Measurements from ENCODE around the gene TMEFF1.
"Not testable (repeated sequence)": the region's sequence is repeated elsewhere in the genome, so short reads cannot be mapped to it uniquely, and the experiment has no call there.

The TMEFF1 gene, protein sequence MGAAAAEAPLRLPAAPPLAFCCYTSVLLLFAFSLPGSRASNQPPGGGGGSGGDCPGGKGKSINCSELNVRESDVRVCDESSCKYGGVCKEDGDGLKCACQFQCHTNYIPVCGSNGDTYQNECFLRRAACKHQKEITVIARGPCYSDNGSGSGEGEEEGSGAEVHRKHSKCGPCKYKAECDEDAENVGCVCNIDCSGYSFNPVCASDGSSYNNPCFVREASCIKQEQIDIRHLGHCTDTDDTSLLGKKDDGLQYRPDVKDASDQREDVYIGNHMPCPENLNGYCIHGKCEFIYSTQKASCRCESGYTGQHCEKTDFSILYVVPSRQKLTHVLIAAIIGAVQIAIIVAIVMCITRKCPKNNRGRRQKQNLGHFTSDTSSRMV

DNA sequence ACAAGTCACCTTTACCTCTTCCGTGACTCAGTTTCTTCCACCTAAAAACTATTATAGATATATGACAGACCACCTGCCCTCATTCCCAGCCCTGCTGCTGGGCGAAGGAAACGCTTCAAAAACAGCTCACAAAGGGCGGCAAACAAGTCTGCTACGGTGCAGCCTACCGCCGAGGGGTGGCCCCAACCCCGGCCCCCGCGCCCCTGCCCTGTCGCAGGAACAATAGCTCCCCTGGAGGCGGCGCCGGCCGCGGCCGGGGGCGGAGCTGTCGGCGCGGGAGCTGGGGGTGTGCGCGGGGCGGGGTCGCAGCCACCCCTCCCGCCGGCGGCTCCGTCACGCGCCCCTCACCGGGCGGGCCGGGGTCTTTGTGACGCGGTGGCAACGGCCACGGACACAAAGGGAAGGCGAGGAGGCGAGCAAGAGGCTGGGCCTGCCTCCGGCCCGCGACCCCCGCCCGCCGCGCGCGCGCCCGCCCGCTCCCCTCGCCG, at the start of gene TMEFF1:
TSS of gene TMEFF1 (plus strand) at position 362 of the 488 bp plus-strand sequence. CDS start 396 bp downstream, outside the sequence.
- DNase-seq (ENCODE audit: low read depth in 2 of 2): no peak

DNA sequence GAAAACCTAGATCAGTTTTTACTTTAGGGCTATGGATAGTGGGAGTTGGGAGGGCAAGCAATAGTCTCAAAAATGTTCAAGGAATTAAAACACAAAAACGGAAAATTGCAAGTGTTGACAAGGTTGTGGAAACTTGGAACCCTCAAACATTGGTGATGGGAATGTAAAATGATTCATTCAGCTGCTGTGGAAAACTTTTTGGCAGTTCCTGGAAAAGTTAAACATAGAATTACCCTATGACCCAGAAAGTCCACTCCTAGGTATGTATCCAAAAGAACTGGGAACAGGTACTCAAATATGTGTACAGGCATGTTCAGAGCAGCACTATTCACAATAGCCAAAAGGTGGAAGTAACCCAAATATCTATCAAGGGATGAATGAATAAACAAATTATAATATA, 47.2 kb upstream of the TMEFF1 start:
- DNase-seq (ENCODE audit: low read depth in 2 of 2): no peak

DNA sequence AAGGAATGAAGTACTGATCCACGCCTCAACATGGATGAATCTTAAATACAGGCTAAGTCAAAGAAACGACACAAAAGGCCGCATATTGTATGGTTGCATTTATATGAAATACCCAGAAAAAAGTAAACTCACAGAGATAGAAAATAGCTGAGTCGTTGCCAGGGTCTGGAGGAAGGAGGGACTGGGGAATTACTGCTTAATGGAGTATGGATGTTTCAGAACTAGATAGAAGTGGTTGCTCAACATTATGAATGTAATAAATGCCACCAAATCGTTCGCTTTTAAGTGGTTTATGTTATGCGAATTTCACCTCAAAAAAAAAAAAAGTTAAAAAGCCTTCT, 46.8 kb upstream of the TMEFF1 start:
- no peak for DNase-seq (ENCODE audit: low read depth in 2 of 2)

DNA sequence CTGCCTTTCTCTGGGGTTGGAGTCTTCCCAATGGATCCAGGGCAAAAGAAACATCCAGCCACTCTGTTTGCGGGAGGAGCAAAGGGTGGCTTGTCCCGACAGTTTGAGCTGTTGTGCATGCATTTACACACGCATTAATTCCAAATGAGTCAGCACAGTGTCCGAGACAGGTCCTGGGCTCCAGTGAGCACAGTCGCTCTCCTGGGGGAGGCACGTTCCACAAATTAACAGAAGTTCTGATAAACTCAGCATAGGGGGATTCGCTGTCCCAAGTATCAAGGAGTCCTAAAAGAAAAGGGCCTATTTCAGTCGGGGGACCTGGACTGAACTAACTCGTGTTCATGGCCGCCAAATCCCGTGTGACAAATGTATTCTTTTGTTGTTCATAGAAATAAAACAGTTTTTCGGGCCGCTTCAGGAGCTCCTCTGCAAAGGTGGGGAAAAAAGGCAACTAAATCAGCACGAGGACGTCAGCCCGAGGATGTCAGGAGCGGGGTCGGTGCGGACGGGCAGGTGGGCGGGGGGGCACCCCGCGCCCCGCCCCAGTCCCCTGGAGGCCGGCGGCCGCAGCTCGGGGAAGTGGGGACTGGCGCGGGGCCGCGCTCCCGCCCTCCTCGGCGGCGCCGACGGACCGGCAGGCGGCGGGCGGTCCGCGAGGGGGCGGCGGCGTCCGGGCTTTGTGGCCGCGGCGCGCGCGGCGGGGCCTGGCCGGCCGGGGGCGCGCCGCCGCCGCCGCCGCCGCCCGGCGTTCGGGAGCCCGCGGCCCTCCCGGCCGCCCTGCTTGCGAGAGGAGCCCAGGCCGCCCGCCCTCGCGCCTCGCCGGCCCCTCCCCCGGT, 46.2 kb upstream of the TMEFF1 start, which contains the start of gene MSANTD3:
TSS of gene MSANTD3 (plus strand) at position 614 of the 836 bp plus-strand sequence. CDS start 14,796 bp downstream, outside the sequence.
- peak; percentile 29 to 39 for DNase-seq (ENCODE audit: low read depth in 2 of 2)

DNA sequence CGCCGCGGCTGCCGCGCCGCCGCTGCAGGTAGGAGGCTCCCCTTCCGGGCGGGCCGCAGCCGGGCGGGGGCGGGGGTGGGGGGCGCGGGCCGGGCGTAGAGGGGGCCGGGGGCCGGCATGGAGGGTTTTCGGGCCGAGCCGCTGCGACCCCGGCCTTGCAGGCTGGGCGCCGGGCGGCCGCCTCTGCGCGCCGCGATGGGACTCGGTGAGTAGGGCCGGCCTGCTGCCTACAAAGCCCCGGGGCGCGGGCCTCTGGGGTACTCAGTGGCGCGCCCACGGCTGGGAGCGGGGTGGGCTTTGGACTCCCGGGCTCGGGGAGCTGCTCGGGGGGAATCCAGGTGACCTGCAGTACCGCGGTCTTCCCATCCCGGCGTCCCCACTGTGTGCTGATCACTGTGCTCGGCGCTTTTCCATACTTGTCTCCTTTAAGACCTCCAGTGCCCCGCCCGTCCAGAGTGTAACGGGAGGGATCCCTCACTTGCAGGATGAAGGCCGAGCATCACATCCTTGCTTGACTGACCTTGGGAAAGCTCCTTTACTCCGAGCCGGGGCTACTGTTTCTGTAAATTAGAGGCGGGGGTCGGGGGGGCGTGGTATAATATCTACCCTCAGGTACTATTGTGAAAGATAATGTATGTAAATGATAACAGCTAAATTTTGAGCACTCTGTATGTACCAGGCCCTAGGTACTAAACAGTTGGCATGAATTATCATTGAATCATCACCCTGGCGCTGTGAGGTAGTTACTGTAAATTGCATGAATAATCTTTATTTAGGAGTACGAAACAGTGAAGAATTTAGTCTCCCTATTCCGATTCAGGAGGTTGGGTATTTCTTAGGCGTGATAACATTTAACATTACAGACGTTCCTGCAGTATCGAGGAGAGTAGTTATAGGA, 45.3 kb upstream of the TMEFF1 start:
- peak in 1 of 2 donors; percentile 5 for DNase-seq (ENCODE audit: low read depth in 2 of 2)

DNA sequence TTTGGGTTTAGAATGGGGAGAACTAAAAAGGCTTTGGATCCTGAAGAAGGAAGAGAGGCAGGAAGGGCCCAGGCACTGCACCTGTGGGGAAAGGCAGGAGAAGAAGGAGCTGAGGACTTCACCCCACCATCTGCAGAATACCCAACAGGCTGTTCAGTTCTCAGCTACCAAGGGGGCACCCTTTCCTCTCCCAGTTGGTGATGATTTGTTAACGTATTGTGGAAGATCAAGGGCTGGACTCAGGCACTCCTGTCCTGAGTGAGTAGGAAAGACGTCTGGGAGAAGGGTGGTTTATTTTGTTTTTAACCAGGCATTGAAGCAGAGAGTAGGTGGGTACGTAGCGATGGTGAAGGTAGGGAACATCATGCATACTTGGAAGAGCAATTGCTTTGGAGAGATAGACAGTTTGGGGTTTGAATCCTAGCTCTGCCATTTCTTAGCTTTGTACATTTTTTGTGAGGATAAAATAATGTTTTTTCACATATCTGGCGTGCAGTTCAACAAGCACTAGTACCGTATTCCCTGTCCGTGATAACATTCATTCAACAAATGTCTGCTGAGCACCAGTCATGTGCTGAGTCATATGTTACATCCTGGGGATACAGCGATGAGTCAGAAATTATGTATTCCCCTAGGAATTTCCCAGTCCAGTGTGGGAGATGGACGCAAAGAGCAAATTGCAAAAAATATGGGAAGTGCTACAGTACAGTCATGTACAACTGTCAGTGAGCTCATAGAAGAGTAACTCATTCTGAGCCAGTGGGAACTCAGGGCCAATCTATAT, 43.9 kb upstream of the TMEFF1 start:
- DNase-seq (ENCODE audit: low read depth in 2 of 2): no peak

DNA sequence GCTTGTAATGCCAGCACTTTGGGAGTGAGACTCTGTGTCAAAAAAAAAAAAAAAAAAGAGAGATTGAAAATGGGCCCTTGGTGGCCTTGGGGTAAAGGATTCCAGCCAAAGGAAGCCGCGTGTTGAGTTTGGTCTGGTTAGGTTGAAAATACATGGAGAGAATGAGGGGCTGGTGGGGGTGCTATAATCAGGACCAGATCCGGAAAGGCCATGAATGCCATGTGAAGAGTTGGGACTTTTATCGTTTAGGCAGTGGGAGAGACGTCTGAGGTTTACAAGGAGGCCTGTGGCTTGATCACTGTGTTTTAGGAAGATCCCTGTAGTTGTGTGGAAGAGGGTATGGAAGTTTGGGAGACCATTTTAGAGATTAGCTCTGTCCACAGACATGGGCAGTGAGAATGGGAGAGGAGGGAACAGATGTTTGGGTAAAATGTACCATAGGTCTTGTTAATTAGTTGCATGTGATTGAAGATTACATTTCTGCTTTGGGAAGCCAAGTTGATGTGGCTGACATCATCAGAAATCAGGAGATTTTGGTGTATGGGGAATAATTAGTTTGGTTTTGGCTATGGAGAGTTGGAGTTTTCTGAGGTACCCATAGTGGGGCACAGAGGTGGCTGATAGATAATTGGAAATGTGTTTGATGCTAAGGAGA, 42.5 kb upstream of the TMEFF1 start:
- DNase-seq (ENCODE audit: low read depth in 2 of 2): no peak

DNA sequence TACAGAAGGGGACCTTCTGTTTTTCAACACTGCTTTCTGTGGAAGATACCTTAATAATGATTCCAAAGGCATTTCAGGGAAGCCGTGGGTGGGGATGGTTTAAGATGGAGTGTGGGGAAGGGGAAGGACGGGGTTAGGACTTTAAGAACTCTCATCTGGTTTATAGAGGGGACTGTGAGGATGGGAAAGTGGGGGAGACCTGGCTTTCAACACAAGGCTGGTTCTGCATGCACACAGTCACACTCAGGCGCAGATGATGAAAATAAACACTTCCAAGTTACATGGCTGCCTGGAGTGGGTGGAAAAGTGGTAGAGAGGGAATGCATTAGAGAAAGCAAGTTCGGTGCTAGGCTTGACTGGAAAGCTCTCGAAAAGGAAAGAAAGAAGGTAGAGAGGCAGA, 41.1 kb upstream of the TMEFF1 start:
- DNase-seq (ENCODE audit: low read depth in 2 of 2): no peak

DNA sequence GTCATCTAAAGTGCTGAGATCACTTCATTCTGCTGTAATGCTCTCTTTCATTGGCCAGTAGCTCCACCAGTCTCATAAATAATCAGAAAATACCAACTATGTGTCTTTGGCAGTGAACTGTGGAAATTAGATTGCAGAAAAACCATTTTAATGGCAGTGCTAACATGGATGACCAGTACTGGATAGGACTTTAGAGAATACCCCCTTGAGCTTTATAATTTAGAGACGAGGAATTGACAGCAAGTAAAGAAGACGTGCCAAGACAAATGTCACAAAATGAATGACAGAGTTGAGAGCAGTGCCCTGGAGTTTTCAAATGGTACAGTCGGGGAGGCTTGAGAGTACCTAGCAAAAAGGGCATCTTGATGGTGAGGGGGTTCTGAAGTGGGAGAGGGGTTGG, 40.2 kb upstream of the TMEFF1 start:
- no peak for DNase-seq (ENCODE audit: low read depth in 2 of 2)

DNA sequence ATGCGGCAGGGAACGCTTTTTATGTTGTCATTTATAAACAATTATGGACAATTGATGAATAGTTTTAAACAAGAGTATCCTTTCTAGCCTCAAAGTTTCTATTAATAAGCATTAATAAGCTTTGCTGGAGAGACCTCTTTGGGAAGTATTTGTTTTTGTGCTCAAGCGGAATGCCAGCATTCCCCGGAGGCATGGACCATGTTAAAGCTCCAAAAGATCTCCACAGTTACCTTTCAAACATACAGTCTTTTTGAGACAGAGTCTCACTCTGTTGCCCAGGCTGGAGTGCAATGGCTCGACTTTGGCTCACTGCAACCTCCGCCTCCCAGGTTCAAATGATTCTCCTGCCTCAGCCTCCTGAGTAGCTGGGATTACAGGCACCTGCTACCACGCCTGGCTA, 36.4 kb upstream of the TMEFF1 start:
- DNase-seq (ENCODE audit: low read depth in 2 of 2): no peak

DNA sequence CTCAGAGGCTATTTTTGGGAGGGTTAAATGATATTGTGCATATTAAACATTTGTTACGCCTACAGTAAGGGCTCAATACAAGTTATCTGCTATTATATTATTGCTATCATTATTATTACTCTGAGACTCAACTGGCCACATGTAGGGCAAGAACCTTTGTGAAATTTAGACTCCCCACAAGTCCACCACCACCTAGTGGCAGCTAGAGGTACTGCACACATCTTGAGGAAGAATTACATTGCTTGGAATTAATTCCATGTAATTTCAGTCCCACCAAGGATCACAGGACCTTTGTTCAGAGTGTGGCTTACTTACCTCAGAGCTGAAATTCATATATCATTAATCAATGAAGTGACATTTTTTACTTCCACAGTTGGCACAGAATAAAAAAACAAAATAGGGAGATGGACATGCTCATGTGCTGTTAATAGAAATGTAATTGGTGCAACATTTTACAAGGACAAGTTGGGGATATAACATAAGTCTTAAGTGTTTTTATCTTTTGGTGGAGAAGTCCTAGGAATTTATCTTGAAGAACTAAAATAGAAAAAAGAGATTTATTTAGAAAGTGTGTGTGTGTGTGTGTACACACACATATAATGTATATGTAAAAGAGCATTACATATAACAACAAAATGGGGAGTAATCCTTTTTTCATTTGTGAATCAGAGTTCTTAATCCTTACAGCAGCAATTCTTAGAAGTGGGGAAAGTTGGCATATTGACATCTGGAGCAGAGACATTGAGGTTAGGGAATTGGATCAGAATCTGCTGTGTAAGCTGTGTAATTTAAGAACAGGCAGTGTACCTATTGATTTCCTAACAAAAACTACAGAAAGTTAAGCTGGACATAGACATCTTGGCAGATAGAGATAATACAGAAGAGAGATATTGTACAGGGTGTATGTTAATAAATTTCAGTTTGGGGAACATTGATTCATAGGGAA, 34.8 kb upstream of the TMEFF1 start:
- DNase-seq (ENCODE audit: low read depth in 2 of 2): peak; percentile 36

DNA sequence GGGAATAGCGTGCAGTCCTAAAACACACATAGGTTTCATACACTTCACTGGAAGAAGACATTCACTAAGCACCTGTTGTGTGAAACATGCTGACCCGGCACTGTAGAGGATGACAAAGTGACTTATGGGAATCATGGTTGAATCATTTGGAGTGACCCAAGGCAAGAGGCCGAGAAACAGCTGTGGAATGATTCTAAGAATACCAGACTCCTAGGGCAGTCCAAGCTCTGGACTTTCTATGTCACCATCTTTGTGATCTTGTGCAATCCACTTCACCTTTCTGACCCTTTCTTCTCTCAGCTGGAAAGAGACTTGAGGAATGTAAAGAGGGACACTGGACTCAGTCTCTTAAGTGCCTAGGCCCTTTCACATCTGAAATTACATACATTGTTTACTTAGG, 32.9 kb upstream of the TMEFF1 start:
- DNase-seq (ENCODE audit: low read depth in 2 of 2): no peak

DNA sequence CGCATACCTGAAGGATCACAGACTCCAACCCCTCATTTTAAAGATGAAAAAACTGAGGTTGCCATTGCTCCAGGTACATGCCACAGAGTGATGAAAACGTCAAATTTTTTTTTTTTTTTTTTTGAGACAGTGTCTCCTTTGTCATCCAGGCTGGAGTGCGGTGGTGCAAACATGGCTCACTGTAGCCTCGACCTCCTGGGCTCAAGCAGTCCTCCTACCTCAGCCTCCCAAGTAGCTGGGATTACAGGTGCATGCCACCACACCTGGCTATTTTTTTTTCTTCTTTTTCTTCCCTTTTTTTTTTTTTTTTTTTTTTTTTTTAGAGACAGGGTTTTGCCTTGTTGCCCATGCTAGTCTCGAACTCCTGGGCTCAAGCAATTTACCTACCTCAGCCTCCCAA, 32.5 kb upstream of the TMEFF1 start:
- not testable (repeated sequence) for DNase-seq (ENCODE audit: low read depth in 2 of 2)

DNA sequence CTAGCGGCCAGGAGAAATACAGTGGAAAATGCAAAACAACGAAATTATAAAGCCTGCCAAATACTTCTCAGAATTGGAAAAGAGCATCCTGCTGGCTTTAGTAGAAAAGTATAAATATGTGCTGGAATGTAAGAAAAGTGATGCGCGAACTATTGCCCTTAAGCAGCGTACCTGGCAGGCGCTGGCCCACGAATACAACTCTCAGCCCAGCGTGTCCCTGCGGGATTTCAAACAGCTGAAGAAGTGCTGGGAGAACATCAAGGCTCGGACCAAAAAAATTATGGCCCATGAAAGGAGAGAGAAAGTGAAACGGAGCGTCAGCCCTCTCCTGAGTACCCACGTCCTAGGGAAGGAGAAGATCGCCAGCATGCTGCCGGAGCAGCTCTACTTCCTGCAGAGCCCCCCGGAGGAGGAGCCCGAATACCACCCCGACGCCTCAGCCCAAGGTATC, 31.0 kb upstream of the TMEFF1 start:
- DNase-seq (ENCODE audit: low read depth in 2 of 2): no peak

DNA sequence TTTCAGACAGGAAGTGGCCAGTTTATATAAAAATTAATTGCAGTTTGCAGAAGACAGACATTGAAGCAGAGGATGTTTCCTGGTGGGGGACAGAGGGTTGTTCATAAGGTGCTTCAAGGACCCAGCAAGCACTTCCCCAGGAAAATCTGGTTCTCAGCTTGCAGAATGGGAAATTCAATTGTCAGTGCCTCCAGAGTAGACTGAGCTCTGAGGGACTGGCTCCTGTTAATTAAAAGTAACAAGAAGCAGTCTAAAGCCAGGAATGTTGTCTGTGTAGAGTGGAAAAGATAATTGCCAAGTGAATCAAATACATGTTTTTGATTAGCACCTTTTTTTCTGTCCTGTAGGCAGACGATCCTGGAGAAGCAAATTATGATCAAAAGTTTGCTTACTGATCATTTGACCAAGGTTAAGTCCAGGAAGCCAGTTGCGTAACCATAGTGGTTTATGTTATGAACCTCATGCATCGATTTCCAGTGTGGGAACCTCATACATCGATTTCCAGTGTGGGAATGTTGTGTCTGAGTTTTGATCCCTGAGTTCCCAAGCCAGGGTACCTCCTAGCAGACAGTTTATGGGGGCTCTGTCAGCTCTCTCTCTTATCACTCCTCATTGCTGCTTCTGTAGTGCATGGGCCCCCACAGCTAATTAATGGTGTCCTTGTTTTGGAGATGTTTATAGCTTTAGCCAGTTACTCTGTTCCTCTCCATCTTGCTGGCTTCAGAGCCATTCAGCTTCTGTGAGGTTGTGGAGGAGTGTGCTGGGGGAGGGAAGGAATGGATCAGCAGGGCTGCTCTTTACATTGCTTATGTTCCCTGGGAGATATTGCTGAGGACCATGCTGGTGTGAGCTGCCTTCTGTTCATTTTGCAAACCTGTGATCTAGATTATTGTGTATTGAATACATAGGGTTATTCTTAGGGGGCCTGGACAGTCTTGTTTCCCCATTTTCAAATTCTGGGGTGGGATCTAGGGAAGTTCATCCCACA, 28.9 kb upstream of the TMEFF1 start:
- no peak for DNase-seq (ENCODE audit: low read depth in 2 of 2)

DNA sequence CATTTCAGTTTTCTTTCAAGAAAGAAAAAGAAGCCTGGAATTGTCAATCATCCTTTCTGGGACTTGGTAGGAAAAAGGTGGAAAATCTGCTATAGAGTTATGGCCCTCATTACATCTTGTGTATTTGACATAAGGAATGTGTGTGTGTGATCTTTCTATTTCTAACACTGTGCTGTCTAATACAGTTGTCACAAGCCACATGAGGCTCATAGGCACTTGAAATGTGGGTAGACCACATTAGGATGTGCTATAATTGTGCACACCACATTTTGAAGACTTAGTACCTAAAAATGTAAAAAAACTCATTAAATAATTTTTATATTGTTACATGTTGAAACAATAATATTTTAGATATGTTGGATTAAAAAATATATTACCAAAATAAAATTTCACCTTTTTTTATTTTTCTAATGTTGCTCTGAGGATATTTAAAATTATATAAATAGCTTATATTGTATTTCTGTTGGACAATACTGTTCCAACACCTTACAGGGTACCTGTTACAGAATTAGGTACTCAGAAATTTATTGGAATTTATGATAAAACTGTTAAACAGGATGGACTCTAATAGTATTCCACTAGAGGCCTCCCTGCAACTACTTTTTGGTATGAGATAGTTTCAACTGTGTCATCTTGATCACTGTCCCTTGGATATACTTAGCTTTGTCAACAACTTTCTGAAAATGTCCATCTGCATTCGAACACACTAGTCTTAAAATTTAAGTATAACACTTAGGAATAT, 27.6 kb upstream of the TMEFF1 start:
- DNase-seq (ENCODE audit: low read depth in 2 of 2): no peak

DNA sequence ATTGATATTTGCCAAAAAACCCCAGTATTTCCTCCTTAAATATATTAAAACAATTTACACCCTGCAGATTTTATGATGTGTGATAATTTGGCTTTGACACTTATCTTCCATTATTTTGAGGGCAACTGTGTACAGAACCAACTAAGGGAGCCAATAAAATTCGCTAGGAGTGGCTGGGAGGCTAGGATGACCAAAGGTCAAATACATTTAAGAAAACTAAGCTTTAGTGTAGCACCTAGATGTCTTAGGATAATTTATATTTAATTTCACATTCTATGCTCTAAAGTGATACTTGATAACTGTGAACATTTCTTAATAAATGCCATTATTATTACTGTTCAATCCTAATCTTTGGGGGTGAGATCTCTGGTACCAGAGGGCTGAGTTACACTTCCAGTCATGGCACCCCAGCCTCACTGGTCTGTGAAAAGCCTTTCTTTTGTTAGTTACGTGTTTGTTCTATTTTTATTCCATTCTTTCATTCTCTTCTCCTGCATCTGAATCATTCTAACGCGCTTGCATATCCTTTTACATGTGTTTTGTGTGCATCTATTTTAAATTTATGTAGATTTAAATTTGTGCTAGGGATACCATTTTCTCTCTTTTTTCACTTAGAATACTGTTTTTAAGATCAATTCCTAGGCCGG, 26.9 kb upstream of the TMEFF1 start:
- DNase-seq (ENCODE audit: low read depth in 2 of 2): no peak

Data from stimulated activated CD8-positive, alpha-beta memory T cell treated with anti-CD3 and anti-CD28 coated beads, Interleukin-2, amount 100 ng/mL, for 1 hour (primary cell).